HTERT RPE-1 (cell line): ENCODE results near the gene KDM4B.
"Not testable (repeated sequence)": the region's sequence is repeated elsewhere in the genome, so short reads cannot be mapped to it uniquely, and the experiment has no call there.

ENCODE experiments used
- in situ Hi-C: fragments of 300-500 bp; cut with MboI; formaldehyde crosslinking; loops from 4 replicates; pipeline ENCODE4 v1.14.3; 2020; ENCODE audit warnings: low sequenced_read_pairs

The KDM4B gene

DNA sequence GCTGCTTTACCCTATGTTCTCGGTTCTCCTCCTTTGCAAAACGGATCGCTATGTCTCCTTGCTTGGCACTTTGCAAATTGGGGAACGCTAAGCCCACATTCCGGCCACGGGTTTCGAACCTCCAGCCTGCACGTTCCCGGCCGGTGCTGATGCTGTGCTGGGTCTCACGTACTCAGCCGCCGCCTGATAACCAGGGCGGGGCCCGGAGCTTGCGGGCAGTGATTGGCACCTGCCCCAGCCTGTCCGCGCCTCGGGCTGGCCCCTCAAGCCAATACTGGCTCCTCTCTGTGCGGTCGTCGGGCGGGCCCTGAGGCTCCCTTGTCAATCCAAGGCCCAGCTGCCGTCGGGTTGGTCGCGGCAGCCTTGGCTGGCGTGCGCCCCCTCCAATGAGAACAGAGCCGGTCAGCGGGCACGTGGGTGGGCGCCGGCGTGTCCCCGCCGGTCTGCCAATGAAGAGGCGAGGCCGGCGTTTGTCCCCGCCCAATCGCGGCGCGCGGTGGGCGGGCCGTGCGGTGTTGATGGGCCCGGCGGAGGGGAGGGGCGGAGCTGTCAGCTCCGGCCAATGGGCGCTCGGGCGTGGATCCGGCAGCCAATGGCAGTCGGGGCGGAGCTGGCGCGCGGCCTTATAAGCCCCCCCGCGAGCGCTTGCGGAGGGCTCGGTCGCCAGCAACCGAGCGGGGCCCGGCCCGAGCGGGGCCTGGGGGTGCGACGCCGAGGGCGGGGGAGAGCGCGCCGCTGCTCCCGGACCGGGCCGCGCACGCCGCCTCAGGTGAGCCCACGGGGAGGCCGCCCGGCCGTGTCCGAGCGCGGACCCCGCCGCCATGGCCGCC lies at the start of gene KDM4B:
Gene KDM4B, plus strand, starts transcription at position 652 of the 830 bp plus-strand sequence. CDS start 63,778 bp downstream, outside the sequence.
- in situ Hi-C loops = no loop called here

DNA sequence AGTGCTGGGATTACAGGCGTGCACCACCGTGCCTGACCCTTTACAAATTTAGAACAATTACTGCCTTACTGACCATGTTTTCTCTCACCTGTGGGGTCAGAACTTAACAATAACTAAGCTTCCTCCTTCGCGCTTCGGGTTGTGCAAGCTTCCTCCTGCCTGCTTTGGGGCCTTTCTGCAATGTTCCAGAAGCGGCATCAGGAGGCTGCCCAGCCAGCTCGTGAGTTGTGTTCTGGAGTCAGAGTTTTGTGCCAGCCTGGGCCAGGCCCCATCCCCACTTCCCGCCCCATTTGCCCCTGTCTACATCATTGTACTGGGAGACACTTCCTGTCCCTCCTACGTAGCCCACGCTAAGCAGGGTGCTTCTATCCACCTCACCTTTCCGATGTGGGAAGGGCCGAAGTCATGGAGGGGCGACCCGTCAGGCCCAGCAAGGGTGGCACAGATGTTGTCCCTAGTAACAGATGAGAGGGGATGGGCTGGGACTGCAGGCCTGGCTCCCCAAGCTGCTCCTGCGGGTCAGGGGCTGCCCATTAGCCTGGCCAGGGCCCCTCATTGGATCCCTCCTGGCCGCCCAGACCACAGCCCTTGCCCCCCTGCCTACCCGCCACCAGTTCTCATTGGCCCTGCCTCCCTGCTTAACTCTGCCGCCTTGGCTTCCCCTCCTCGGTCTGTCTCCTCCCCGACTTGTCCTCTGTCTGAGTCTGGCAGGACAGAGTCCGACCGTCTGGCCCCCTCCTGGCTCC lies 46.2 kb upstream of the KDM4B start:
- in situ Hi-C loops = no loop called here

DNA sequence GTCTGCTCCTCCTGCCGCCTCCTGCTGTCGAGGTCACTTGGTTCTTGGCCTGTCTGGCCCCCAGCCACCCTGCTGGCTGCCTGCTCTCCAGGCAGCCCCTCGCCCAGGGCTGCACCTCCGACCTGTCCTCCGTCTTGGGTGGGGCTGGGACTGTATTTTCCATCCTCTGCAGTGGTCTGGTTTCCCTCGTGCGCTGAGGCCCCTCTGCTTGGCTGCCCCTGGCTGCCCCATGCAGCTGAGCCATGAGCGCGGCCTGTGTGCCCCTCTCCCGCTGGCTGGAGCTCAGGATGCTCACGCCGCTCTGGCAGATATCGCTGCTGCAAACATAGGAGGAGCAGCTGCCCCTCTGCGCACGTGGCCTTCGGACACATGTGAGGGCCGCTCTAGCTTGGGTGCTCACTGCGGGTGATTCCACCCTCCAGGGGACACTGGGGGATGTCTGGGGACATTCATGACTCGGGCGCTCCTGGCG lies 45.6 kb upstream of the KDM4B start:
- in situ Hi-C loops = no loop called here

DNA sequence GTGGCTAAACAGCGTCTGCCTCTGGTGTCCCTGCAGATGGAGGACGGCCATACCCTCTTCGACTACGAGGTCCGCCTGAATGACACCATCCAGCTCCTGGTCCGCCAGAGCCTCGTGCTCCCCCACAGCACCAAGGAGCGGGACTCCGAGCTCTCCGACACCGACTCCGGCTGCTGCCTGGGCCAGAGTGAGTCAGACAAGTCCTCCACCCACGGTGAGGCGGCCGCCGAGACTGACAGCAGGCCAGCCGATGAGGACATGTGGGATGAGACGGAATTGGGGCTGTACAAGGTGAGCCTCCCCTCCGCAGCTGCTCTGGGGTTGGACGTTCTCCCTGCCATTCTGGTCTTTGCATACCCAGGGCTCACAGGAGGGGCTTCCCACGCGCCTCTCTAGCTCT lies 39.7 kb upstream of the KDM4B start:
- in situ Hi-C loops = no loop called here

DNA sequence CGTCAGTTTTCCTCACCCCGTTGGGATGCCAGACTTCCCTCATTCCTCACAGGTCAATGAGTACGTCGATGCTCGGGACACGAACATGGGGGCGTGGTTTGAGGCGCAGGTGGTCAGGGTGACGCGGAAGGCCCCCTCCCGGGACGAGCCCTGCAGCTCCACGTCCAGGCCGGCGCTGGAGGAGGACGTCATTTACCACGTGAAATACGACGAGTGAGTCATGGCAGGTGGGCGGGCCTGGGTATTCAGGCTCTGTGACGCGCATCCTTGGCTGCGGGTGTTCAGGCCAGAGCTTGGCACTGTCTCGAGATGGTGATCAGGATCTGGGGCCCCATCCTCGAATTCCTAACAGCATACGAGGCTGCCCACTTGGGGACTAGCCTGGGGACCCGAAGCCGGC lies 38.2 kb upstream of the KDM4B start:
- in situ Hi-C loops = no loop called here

DNA sequence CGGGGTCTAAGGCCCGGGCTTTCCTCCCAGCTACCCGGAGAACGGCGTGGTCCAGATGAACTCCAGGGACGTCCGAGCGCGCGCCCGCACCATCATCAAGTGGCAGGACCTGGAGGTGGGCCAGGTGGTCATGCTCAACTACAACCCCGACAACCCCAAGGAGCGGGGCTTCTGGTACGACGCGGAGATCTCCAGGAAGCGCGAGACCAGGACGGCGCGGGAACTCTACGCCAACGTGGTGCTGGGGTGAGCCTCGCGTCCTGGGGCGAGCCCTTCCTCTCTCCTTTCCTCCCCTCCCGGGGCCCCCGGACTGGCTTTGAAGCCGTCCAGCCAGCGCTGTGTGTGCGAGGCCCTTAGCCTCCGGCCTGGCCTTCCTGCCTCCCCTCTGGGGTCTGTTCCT lies 36.2 kb upstream of the KDM4B start:
- in situ Hi-C loops = no loop called here

DNA sequence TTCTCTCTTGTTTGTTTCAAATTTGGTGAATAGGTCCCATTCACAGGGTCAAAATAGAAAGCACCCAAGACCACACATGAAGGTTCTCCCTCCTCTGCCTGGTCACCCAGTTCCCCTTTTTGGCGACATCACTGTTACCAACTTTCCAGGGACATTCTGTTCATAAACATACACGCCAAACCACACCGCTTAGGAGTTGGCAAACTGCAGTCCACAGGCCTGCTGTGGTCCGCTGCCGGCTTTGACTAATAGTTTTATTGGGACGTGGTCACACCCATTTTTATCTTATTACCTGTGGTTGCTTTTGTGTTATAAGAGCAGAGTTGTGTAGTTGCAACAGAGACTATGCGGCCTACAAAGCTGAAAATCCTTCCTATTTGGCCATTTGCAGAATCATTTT lies 35.4 kb upstream of the KDM4B start:
- in situ Hi-C loops = no loop called here

DNA sequence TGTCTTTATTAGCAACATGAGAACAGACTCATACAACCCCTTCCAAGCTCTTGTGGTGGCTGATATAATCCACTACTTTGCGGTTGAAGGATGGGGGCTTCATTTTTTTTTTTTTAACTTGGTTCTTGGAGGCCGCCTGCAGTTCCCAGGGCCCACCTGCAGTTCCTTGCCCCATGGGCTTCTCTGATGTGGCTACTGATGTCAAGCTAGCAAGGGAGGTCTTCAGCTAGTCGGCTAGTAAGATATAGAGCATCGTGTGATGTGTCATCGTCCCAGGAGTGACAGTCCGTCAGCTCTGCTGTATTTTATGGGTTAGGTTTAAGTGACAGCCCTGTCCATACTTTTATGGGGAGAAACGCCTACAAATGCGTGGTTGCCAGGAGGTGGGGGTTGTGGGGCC lies 33.5 kb upstream of the KDM4B start:
- in situ Hi-C loops = no loop called here

DNA sequence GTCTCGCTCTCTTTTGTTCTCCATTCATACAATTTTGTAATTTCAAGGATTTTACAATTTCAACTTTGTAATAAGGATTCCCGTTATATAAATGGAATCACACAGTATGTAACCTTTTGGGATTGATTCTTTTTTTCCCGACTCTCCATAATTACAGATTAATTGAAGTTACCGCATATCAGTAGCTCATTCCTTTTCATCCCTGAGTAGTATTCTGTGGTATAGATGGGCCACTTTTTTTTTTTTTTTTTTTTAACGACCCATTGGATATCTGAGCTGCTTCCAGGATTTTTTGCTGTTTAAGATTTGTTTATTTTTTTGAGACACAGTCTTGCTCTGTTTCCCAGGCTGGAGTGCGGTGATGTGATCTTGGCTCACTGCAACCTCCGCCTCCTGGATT lies 31.9 kb upstream of the KDM4B start:
- in situ Hi-C loops = no loop called here

DNA sequence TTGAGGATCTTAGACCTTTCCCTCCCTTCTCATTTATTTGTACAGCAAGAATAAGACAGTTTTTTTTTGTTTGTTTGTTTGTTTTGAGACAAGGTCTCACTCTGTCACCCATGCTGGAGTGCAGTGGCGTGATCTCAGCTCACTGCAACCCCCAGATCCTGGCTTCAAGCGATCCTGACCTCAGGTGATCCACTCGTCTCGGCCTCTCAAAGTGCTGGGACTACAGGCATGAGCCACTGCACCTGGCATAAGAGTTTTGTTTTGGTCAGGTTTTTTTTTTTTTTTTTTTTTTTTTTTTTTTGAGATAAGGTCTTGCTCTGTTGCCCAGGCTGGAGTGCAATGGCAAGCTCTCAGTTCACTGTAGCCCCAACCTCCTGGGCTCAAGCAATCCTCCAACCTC lies 30.5 kb upstream of the KDM4B start:
- in situ Hi-C loops = not testable (repeated sequence)

DNA sequence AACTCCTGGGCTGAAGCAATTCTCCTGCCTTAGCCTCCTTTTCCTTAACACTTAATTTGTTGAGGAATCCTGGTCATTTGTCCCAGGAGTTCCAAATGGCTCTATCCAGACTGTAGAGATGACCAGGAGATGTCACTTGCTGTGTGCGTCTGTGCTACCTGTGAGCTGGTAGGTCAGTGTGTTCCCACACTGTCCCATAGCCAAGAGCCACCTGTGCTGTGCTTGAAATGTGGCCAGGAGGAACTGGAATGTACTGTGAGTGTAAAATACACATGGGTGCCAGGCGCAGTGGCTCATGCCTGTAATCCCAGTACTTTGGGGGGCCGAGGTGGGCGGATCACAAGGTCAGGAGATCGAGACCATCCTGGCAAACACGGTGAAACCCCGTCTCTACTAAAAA lies 29.4 kb upstream of the KDM4B start:
- in situ Hi-C loops = no loop called here

DNA sequence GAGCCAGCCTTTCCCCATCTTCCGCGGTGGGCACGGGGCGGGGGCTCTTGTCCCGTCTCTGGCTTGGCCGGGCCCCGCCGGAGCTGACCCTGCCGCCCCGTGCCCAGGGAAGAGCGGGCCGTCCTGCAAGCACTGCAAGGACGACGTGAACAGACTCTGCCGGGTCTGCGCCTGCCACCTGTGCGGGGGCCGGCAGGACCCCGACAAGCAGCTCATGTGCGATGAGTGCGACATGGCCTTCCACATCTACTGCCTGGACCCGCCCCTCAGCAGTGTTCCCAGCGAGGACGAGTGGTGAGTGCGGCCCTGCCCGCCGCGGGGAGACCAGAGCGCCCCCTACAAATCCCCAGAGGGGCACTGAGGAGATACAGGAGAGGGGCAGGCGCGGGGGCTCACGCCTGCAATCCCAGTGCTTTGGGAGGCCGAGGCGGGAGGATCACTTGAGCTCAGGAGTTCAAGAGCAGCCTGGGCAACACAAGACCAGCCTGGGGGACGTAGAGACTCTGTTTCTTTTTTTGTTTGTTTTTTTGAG lies 27.2 kb upstream of the KDM4B start:
- in situ Hi-C loops = not testable (repeated sequence)

DNA sequence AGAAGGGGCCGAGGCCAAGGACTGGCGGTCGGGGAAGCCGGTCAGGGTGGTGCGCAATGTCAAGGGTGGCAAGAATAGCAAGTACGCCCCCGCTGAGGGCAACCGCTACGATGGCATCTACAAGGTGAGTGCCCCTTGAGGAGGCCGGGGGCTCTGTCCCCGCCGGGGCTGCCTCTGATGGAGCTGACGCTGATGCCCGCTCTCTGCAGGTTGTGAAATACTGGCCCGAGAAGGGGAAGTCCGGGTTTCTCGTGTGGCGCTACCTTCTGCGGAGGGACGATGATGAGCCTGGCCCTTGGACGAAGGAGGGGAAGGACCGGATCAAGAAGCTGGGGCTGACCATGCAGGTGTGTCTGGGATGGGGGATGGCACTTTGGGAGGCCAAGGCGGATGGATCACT lies 18.3 kb upstream of the KDM4B start:
- in situ Hi-C loops = not testable (repeated sequence)

DNA sequence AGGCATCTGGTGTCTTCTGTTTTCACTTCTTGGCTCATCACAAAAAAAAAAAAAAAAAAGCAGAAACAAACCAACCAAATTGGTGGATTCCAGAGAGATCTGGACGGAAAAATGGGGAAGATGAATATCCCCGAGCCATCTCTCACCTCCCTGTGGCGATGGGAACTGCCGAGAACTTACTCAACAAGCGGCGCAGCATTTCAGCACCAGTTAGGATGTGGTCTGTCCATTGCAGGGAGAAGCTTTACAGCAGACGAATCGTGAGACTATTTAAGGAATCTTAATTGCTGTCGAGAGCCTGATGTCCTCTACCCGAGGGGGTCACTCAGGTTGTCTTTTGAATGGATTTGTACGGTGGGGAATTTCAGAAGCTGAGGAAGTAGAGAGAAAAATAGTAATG lies 17.3 kb upstream of the KDM4B start:
- in situ Hi-C loops = no loop called here

DNA sequence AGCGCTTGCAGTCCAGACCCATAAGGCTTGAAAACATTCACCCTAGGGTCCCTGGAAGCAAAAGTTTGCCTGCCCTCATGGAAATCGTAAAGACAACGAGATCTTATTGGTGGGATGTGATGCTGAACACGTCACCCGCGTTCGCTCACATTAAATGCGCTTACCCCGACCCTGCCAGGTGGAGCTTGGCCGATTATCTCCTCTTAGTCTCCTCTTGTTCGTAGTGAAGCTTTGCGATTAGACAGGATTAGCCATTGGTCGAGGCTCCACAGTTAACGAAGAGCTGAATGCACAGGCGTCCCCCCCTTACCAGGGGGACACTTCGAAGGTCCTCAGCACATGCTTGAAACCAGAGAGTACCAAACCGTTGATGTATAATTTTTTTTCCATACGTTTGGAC lies 16.0 kb upstream of the KDM4B start:
- in situ Hi-C loops = no loop called here

DNA sequence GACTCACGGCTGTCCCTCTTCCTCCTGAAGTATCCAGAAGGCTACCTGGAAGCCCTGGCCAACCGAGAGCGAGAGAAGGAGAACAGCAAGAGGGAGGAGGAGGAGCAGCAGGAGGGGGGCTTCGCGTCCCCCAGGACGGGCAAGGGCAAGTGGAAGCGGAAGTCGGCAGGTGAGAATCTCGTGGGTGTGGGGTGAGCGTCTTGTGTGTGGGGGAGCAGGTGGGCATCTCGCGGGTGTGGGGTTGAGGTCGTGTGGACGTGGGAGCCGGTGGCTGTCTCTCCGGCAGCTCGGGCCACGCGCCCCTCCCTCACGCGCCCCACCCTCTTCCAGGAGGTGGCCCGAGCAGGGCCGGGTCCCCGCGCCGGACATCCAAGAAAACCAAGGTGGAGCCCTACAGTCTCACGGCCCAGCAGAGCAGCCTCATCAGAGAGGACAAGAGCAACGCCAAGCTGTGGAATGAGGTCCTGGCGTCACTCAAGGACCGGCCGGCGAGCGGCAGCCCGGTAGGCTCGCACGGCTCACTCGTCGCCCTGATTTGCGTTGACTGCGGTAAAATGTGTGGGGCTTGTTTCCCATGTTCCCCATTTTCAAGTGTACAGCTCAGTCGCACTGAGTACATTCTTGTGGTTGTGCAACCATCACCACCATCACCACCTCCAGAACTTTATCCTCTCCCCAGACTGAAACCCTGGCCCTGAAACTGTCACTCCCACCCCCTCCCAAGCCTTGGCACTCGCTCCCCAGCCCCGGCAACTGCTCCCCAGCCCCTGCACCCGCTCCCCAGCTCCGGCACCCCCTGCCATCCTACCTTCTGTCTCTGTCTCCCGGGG lies 14.4 kb upstream of the KDM4B start:
- in situ Hi-C loops = not testable (repeated sequence)

DNA sequence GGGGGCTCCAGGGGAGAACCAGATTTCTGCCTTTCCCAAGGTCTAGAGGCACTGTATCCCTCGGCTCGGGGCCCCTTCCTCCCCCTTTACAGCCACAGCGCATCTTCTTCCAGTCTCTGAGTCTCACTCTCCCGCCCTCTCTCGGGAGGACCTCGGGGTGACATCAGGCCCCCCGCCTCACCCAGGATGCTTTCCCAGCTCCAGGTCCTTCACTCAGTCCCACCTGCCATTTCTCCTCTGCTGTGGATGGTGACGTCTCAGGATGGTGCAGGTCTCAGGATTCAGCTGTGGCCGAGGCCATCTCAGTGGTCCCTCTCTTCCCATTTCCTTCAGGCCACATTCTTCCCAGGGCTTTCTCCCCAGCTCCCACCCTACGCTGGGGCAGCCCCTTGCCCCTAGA lies 13.6 kb upstream of the KDM4B start:
- in situ Hi-C loops = no loop called here

DNA sequence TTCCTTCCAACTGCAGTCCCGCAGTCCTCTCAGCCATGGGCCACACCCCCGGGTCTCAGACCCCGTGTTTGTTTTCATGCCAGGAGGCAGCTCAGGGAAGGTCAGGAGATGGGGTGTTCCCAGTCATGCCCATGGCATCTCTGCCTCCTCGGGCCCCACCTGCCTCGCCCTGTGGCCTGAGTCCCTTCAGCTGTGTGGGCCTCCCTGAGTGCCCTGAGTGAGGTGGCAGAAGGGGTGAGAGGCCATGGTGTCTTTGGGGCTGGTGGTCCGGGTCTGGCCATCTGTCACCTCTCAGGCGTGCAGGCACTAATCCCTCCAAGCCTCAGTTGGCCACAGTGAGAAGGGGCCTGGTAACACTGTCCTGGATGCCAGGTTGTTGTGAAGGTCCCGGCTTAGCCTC lies 10.9 kb upstream of the KDM4B start:
- in situ Hi-C loops = no loop called here

DNA sequence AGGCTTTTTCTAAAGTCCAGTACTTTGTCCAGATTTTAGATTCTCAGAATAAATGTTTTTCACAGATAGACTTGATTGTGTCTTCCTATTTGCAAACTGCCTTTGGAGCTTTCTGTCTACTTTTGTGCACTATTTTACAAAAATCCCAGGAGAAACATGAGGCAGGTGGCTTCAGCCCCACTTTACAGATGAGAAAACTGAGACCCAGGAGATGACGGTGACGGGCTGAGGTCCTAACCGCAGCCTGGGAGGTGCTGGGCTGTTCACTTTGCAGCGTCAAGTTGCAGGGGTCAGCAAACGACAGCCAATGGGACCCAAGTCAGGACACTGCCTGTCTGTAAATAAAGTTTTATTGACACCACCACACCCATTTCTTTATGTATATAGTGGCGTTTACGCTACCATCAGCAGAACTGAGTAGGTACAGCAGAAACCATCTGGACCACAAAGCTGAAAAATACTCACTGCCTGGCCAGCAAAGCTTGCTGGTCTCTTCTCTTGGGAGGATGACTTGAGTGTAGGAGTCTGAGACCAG lies 6.8 kb upstream of the KDM4B start:
- in situ Hi-C loops = no loop called here

DNA sequence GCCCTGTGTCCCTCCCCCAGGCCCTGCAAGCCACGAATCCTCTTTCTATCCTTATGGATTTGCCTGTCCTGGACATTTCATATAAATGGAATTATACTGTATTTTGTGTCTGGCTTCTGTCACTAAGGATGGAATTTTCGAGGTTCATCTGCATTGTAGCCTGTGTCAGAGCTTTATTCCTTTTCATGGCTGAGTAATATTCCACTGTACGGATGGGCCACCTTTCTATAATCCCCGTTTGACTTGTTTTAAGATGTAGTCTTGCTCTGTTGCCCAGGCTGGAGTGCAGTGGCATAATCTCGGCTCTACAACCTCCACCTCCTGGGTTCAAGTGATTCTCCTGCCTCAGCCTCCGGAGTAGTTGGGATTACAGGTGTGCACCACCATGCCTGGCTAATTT lies 3.9 kb upstream of the KDM4B start:
- in situ Hi-C loops = no loop called here

DNA sequence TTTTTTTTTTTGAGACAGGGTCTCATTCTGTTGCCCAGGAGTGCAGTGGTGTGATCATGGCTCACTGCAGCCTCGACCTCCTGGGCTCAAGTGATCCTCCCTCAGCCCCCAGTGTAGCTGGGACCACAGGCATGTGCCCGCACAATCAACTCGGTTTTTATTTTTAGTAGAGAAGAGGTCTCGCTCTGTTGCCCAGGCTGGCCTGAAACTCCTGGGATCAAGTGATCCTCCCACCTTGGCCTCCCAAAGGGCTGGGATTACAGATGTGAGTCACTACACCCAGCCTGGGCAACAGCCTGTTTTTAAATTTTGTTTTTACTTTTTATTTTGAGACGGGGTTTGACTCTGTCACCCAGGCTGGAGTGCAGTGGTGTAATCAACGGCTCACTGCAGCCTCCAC lies 2.3 kb upstream of the KDM4B start:
- in situ Hi-C loops = no loop called here
